SK-N-SH (cell line): ENCODE results near the gene PRKACA.

Experiments used
- EP300 ChIP-seq, 2 experiments: IDR thresholded peaks; 2 replicates each; pipeline versions ENCODE4 v1.4.0 to v1.6.1; 2012; ENCODE audit warnings: borderline replicate concordance in 1 of 2, low read depth in 1 of 2, low read length in 1 of 2
- GATA2 ChIP-seq: sonication (generic); formaldehyde crosslinking; IDR thresholded peaks from 2 replicates; pipeline ENCODE4 v1.5.0; 2020; ENCODE audit warnings: mild to moderate bottlenecking, missing genetic modification reagents
- MXI1 ChIP-seq: IDR thresholded peaks from 2 replicates; pipeline ENCODE4 v1.6.1; 2012; ENCODE audit warnings: mild to moderate bottlenecking, low read depth, low read length, improper control_type of control experiment
- POLR2AphosphoS5 ChIP-seq: IDR thresholded peaks from 2 replicates; pipeline ENCODE4 v1.6.1; 2012; ENCODE audit warnings: low read depth, low read length
- RAD21 ChIP-seq: IDR thresholded peaks from 2 replicates; pipeline ENCODE4 v1.6.1; 2012; ENCODE audit warnings: mild to moderate bottlenecking, low read length
- SMC3 ChIP-seq: IDR thresholded peaks from 2 replicates; pipeline ENCODE4 v1.6.1; 2012; ENCODE audit warnings: low read depth, low read length, improper control_type of control experiment
- TAF1 ChIP-seq: IDR thresholded peaks from 2 replicates; pipeline ENCODE4 v1.6.1; 2012; ENCODE audit warnings: low read depth, mild to moderate bottlenecking, low read length, moderate library complexity, borderline replicate concordance
- ZBTB33 ChIP-seq: IDR thresholded peaks from 2 replicates; pipeline ENCODE4 v1.4.0; 2012; ENCODE audit warnings: low read depth, borderline replicate concordance
- TF ChIP-seq, protein P1 (sequence below): fragments of 200-600 bp; sonication (generic); IDR thresholded peaks from 2 replicates; pipeline ENCODE4 v1.6.1; 2017; ENCODE audit warnings: antibody characterized with exemption, mild to moderate bottlenecking, moderate library complexity
- TF ChIP-seq, protein P2 (sequence below): IDR thresholded peaks from 2 replicates; pipeline ENCODE4 v1.4.0; 2012; ENCODE audit warnings: low read depth, borderline replicate concordance
- TF ChIP-seq, protein P3 (sequence below): IDR thresholded peaks from 2 replicates; pipeline ENCODE4 v1.4.0; 2012; ENCODE audit warnings: low read depth

GRCh38 chr19:14116525-14116917 lies 1.0 kb downstream of the PRKACA start:
- TF ChIP-seq TAF1 (no peak), MXI1 (no peak), GATA2 (CRISPR knock-in tag) (no peak), POLR2AphosphoS5 (no peak), RAD21 (no peak), ZBTB33 (no peak), EP300 (IDR thresholded peaks at IDR 0.05; ENCODE audit: borderline replicate concordance in 1 of 2, low read depth in 1 of 2, low read length in 1 of 2) (no peak), SMC3 (no peak)
- TF ChIP-seq, protein P1, sequence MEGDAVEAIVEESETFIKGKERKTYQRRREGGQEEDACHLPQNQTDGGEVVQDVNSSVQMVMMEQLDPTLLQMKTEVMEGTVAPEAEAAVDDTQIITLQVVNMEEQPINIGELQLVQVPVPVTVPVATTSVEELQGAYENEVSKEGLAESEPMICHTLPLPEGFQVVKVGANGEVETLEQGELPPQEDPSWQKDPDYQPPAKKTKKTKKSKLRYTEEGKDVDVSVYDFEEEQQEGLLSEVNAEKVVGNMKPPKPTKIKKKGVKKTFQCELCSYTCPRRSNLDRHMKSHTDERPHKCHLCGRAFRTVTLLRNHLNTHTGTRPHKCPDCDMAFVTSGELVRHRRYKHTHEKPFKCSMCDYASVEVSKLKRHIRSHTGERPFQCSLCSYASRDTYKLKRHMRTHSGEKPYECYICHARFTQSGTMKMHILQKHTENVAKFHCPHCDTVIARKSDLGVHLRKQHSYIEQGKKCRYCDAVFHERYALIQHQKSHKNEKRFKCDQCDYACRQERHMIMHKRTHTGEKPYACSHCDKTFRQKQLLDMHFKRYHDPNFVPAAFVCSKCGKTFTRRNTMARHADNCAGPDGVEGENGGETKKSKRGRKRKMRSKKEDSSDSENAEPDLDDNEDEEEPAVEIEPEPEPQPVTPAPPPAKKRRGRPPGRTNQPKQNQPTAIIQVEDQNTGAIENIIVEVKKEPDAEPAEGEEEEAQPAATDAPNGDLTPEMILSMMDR: no peak
- TF ChIP-seq, protein P2, sequence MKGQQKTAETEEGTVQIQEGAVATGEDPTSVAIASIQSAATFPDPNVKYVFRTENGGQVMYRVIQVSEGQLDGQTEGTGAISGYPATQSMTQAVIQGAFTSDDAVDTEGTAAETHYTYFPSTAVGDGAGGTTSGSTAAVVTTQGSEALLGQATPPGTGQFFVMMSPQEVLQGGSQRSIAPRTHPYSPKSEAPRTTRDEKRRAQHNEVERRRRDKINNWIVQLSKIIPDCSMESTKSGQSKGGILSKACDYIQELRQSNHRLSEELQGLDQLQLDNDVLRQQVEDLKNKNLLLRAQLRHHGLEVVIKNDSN: no peak
- TF ChIP-seq, protein P3, sequence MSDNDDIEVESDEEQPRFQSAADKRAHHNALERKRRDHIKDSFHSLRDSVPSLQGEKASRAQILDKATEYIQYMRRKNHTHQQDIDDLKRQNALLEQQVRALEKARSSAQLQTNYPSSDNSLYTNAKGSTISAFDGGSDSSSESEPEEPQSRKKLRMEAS: no peak
